Inflammatory macrophage treated with lipopolysaccharide for 1 hour (primary cell): ENCODE data around the gene USP54.

ENCODE experiments used
- DNase-seq, 2 donors: peaks; one replicate each; pipeline ENCODE4 v3.0.0-alpha.2; 2020 to 2022

USP54 gene

GRCh38 chr10:73522263-73522662 is 68.9 kb downstream of the USP54 start:
- no peak for DNase-seq

- no peak for DNase-seq
These were observed 71.8 kb downstream of the USP54 start for GRCh38 chr10:73519336-73519735.

GRCh38 chr10:73517166-73517888 is 73.8 kb downstream of the USP54 start:
- no peak for DNase-seq

GRCh38 chr10:73512207-73512743 is 78.9 kb downstream of the USP54 start:
- DNase-seq, result no peak

GRCh38 chr10:73509695-73510094 is 81.4 kb downstream of the USP54 start:
- no peak for DNase-seq

- no peak for DNase-seq
These were observed 84.7 kb downstream of the USP54 start for GRCh38 chr10:73506491-73506890.

- no peak for DNase-seq
These were observed 85.1 kb downstream of the USP54 start for GRCh38 chr10:73506074-73506473.

GRCh38 chr10:73503037-73503436 is 88.1 kb downstream of the USP54 start:
- DNase-seq, result no peak

GRCh38 chr10:73501651-73502050 is 89.5 kb downstream of the USP54 start:
- DNase-seq, result peak in 1 of 2 donors; percentile 14

- DNase-seq, result no peak
These were observed 93.5 kb downstream of the USP54 start for GRCh38 chr10:73497623-73498022.

GRCh38 chr10:73495884-73496674 is 95.1 kb downstream of the USP54 start, which contains the start of gene PPP3CB:
Gene PPP3CB (minus strand): TSS chr10:73496024. CDS start chr10:73495889, 135 bp downstream.
- DNase-seq, result peak; percentile 93 to 95

- DNase-seq, result peak; percentile 92 to 95
These were observed 95.8 kb downstream of the USP54 start for GRCh38 chr10:73495226-73495883.

GRCh38 chr10:73494877-73495225 is 96.3 kb downstream of the USP54 start:
- peak; percentile 2 to 16 for DNase-seq

- DNase-seq, result no peak
These were observed 96.9 kb downstream of the USP54 start for GRCh38 chr10:73494213-73494612.

- no peak for DNase-seq
These were observed 97.4 kb downstream of the USP54 start for GRCh38 chr10:73493781-73494180.

GRCh38 chr10:73486601-73487000 is 104.5 kb downstream of the USP54 start:
- DNase-seq, result no peak

- no peak for DNase-seq
These were observed 105.8 kb downstream of the USP54 start for GRCh38 chr10:73485320-73485719.

GRCh38 chr10:73480158-73480557 is 111.0 kb downstream of the USP54 start:
- DNase-seq, result no peak

GRCh38 chr10:73478636-73479035 is 112.5 kb downstream of the USP54 start:
- no peak for DNase-seq

GRCh38 chr10:73471226-73471625 is 119.9 kb downstream of the USP54 start:
- DNase-seq, result no peak

- peak; percentile 50 to 58 for DNase-seq
These were observed 121.6 kb downstream of the USP54 start for GRCh38 chr10:73469579-73469978.

- no peak for DNase-seq
These were observed 123.9 kb downstream of the USP54 start for GRCh38 chr10:73467206-73467605.

- DNase-seq, result no peak
These were observed 125.0 kb downstream of the USP54 start for GRCh38 chr10:73465978-73466726.
